ENCODE results near the gene NOS3.
A peak's percentile ranks its signal among the peaks of the same experiment; 100 is the strongest.

NOS3 gene

GRCh38 chr7:151007469-151007898 lies 16.7 kb downstream of the NOS3 start:
- H3K4me3 ChIP-seq (replicated peaks; ENCODE audit: low read depth, low read length), result no peak overlapping the region

GRCh38 chr7:151008143-151008510 lies 17.3 kb downstream of the NOS3 start:
- TF ChIP-seq CTCF (IDR thresholded peaks at IDR 0.05; ENCODE audit: low read depth, low read length, missing control alignments), result no peak
- no peak for DNase-seq (ENCODE audit: extremely low read depth, low read depth)
- no peak overlapping the region for H3K4me3 ChIP-seq (replicated peaks; ENCODE audit: low read depth, low read length)

More at GRCh38 chr7:151007469-151007898, 16.7 kb downstream of the NOS3 start:
- no peak for DNase-seq (ENCODE audit: extremely low read depth, low read depth)
- no peak for TF ChIP-seq CTCF (IDR thresholded peaks at IDR 0.05; ENCODE audit: low read depth, low read length, missing control alignments)

GRCh38 chr7:151008511-151009323 lies 17.9 kb downstream of the NOS3 start:
- no peak for DNase-seq (ENCODE audit: extremely low read depth, low read depth)
- TF ChIP-seq CTCF (IDR thresholded peaks at IDR 0.05; ENCODE audit: low read depth, low read length, missing control alignments), result peak; percentile 80
- H3K4me3 ChIP-seq (replicated peaks; ENCODE audit: low read depth, low read length), result no peak overlapping the region

GRCh38 chr7:151009327-151010036 lies 18.7 kb downstream of the NOS3 start:
- H3K4me3 ChIP-seq (replicated peaks; ENCODE audit: low read depth, low read length), result no peak overlapping the region
- no peak for TF ChIP-seq CTCF (IDR thresholded peaks at IDR 0.05; ENCODE audit: low read depth, low read length, missing control alignments)
- DNase-seq (ENCODE audit: extremely low read depth, low read depth), result no peak

GRCh38 chr7:151010037-151010306 lies 19.2 kb downstream of the NOS3 start:
- DNase-seq (ENCODE audit: extremely low read depth, low read depth), result no peak
- H3K4me3 ChIP-seq (replicated peaks; ENCODE audit: low read depth, low read length), result no peak overlapping the region
- no peak for TF ChIP-seq CTCF (IDR thresholded peaks at IDR 0.05; ENCODE audit: low read depth, low read length, missing control alignments)

GRCh38 chr7:151010307-151011096 lies 19.7 kb downstream of the NOS3 start:
- TF ChIP-seq CTCF (IDR thresholded peaks at IDR 0.05; ENCODE audit: low read depth, low read length, missing control alignments), result no peak

More at GRCh38 chr7:151010307-151011096, 19.7 kb downstream of the NOS3 start:
- DNase-seq (ENCODE audit: extremely low read depth, low read depth), result no peak
- peak overlapping the region; percentile 25 for H3K4me3 ChIP-seq (replicated peaks; ENCODE audit: low read depth, low read length)

All from HFF-Myc (cell line).